Uterus (tissue), 4 donors: ENCODE results near the gene MEF2A. TPM values are rescaled to one million over a fixed set of nuclear protein-coding genes. Genes with fewer than 3 reads are reported as not detected.

ENCODE experiments used
- DNase-seq, 2 donors: peaks; one replicate each; pipeline ENCODE4 v3.0.0-alpha.2; 2019 to 2020
- H3K27ac ChIP-seq, 2 donors: fragments of 200-600 bp; sonication (generic); 1 replicate in 1 of 2; 2 replicates in 1 of 2; pipeline ENCODE4 v1.5.1; 2016 to 2018
- H3K27me3 ChIP-seq, 2 donors: fragments of 200-600 bp; sonication (generic); one replicate each; pipeline ENCODE4 v1.5.1; 2018 to 2019; ENCODE audit warnings: control low read depth in 1 of 2
- H3K36me3 ChIP-seq, 2 donors: fragments of 200-600 bp; sonication (generic); one replicate each; pipeline ENCODE4 v1.5.1; 2019; ENCODE audit warnings: control low read depth in 1 of 2
- H3K4me1 ChIP-seq, 2 donors: fragments of 200-600 bp; sonication (generic); one replicate each; pipeline ENCODE4 v1.5.1; 2018 to 2019; ENCODE audit warnings: control low read depth in 1 of 2
- H3K4me3 ChIP-seq, 2 donors: fragments of 200-600 bp; sonication (generic); 1 replicate in 1 of 2; 2 replicates in 1 of 2; pipeline ENCODE4 v1.5.1; 2018 to 2019; ENCODE audit warnings: mild to moderate bottlenecking in 1 of 2
- H3K9me3 ChIP-seq, 2 donors: fragments of 200-600 bp; sonication (generic); one replicate each; pipeline ENCODE4 v1.5.1; 2019; ENCODE audit warnings: control low read depth in 1 of 2
- POLR2A ChIP-seq, 2 donors: fragments of 450-650 bp; IDR thresholded peaks; one replicate each; pipeline ENCODE4 v1.6.1; 2016; ENCODE audit warnings: antibody characterized with exemption in 2 of 2, mild to moderate bottlenecking in 1 of 2, moderate library complexity in 1 of 2
- intact Hi-C: fragments of 100-400 bp; cut with DNase I; formaldehyde crosslinking; loops from one replicate; pipeline ENCODE4 v1.15.1; 2023; ENCODE audit warnings: low total_unique reads
- total RNA-seq, 4 donors: library from RNA; depleted of rRNA in 3 of 4; stranded (reverse); fragments of >200 nt in 3 of 4; gene quantifications; one replicate each; pipeline versions ENCODE4 v1.1.0 to v1.2.4, GENCODE V29; 2014 to 2023
- TF ChIP-seq, protein P1 (sequence below), 4 experiments: fragments of 200-600 bp in 2 of 4; fragments of 450-650 bp in 2 of 4; sonication (generic) in 2 of 4; IDR thresholded peaks; one replicate each; pipeline ENCODE4 v1.5.1; 2016 to 2019; ENCODE audit warnings: antibody characterized with exemption in 4 of 4, mild to moderate bottlenecking in 2 of 4, moderate library complexity in 1 of 4
- donor health status: DM: yes; HTN: yes; CAD: no.

MEF2A gene
- total RNA-seq, 4 donors from 2014 or later = 78.6 to 138 (median 105) TPM

DNA sequence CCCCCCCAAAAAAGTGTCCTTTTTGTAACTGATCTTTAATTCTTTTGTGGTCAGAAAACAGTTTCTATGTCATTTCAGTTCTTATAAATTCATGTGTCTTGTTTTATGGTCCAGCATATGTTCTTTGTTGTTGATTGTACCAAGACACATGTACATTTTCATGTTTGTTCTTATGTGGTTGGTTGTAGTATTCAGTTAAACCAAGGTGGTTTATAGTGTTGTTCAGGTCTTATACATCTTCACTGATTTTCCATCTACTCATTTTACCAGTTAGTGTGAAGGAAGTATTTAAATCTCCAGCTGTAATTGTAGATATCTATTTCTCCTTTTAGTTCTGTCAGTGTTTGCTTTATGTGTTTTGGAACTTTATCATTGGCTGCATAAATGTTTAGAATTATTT lies 24.0 kb downstream of the MEF2A start:
- Histone ChIP-seq H3K27ac (no peak overlapping the region), H3K36me3 (no peaks in the 10 kb centered on the region), H3K4me1 (no peaks in the 10 kb centered on the region), H3K27me3 (no peaks in the 10 kb centered on the region), H3K9me3 (peaks cover 0 to 6% of the 10 kb centered on the region in 2 donors), H3K4me3 (no peak overlapping the region)
- TF ChIP-seq, protein P1, sequence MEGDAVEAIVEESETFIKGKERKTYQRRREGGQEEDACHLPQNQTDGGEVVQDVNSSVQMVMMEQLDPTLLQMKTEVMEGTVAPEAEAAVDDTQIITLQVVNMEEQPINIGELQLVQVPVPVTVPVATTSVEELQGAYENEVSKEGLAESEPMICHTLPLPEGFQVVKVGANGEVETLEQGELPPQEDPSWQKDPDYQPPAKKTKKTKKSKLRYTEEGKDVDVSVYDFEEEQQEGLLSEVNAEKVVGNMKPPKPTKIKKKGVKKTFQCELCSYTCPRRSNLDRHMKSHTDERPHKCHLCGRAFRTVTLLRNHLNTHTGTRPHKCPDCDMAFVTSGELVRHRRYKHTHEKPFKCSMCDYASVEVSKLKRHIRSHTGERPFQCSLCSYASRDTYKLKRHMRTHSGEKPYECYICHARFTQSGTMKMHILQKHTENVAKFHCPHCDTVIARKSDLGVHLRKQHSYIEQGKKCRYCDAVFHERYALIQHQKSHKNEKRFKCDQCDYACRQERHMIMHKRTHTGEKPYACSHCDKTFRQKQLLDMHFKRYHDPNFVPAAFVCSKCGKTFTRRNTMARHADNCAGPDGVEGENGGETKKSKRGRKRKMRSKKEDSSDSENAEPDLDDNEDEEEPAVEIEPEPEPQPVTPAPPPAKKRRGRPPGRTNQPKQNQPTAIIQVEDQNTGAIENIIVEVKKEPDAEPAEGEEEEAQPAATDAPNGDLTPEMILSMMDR (IDR thresholded peaks at IDR 0.05) = no peak
- TF ChIP-seq POLR2A (IDR thresholded peaks at IDR 0.05) = no peak
- DNase-seq = no peak
- intact Hi-C loops = no loop called here

GRCh38 chr15:99590913-99591646 lies 25.3 kb downstream of the MEF2A start:
- TF ChIP-seq, protein P1 (IDR thresholded peaks at IDR 0.05) = no peak
- TF ChIP-seq POLR2A (IDR thresholded peaks at IDR 0.05) = no peak
- intact Hi-C loops = no loop called here

DNA sequence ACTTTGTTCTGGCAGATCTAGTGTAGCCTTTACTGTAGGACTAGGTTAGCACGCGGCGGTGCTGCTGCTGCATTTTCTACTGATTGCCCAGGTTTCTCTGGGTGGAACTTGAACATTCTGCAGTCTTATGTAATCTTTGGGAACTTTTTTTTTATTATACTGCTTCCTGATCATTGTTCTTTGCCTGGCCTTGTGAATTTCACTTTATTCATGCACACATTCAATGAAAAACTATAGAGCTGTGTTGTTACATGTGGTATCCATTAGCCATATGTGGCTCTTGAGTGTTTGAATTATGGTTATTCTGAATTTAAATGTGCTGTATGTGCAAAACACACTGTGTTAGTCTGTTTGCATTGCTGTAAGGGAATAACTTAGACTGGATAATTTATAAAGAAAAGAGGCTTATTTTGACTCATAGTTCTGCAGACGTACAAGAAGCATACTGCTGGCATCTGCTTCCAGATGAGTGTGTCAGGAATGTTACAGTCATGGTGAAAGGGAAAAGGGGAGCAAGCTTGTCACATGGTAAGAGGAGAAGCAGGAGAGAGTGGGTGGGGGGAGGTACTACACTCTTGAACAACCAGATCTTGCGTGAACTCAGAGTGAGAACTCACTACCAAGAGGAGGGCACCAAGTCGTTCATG lies 26.5 kb downstream of the MEF2A start:
- H3K36me3 ChIP-seq = no peaks in the 10 kb centered on the region
- no peak for DNase-seq
- H3K27ac ChIP-seq = no peak overlapping the region
- H3K9me3 ChIP-seq = no peaks in the 10 kb centered on the region
- TF ChIP-seq POLR2A (IDR thresholded peaks at IDR 0.05) = no peak
- TF ChIP-seq, protein P1 (IDR thresholded peaks at IDR 0.05) = no peak
- no peaks in the 10 kb centered on the region for H3K4me1 ChIP-seq
- H3K27me3 ChIP-seq = no peaks in the 10 kb centered on the region
- intact Hi-C loops = no loop called here
- no peak overlapping the region for H3K4me3 ChIP-seq

More at GRCh38 chr15:99590913-99591646, 25.3 kb downstream of the MEF2A start:
- Histone ChIP-seq H3K4me3 (no peak overlapping the region), H3K4me1 (no peaks in the 10 kb centered on the region), H3K27me3 (no peaks in the 10 kb centered on the region), H3K36me3 (no peaks in the 10 kb centered on the region), H3K27ac (no peak overlapping the region), H3K9me3 (peaks cover 0 to under 1% of the 10 kb centered on the region in 2 donors)
- DNase-seq = no peak

GRCh38 chr15:99593070-99593469 lies 27.3 kb downstream of the MEF2A start:
- Histone ChIP-seq H3K4me1 (no peaks in the 10 kb centered on the region), H3K27me3 (no peaks in the 10 kb centered on the region), H3K9me3 (no peaks in the 10 kb centered on the region), H3K4me3 (no peak overlapping the region), H3K27ac (no peak overlapping the region), H3K36me3 (no peaks in the 10 kb centered on the region)
- DNase-seq = no peak
- no peak for TF ChIP-seq POLR2A (IDR thresholded peaks at IDR 0.05)
- TF ChIP-seq, protein P1 (IDR thresholded peaks at IDR 0.05) = no peak
- intact Hi-C loops = no loop called here

DNA sequence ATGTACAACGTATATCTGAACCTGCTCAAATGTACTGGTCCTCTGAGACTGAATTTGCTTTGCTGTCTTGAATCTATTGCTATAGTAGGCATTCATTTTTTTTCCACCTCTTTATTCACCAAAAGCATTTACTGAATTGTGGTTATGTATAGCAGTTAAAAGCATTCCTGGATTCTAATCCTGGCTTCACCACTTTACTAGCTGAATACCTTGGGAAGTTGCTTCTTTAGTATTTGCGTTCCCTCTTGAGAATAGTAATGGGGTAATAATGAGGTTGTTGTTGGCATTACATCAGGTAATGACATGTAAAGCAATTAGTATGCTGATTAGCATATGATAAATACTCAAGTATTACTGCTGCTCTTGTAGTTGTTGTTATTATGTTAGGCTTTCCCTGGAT lies 29.1 kb downstream of the MEF2A start:
- Histone ChIP-seq H3K4me1 (no peaks in the 10 kb centered on the region), H3K9me3 (no peaks in the 10 kb centered on the region), H3K4me3 (no peak overlapping the region), H3K36me3 (no peaks in the 10 kb centered on the region), H3K27ac (no peak overlapping the region), H3K27me3 (no peaks in the 10 kb centered on the region)
- DNase-seq = no peak
- intact Hi-C loops = no loop called here
- TF ChIP-seq, protein P1 (IDR thresholded peaks at IDR 0.05) = no peak
- TF ChIP-seq POLR2A (IDR thresholded peaks at IDR 0.05) = no peak
